D721Med (cell line): ENCODE data around the gene CORO2A.
"Not testable (repeated sequence)": the region's sequence is repeated elsewhere in the genome, so short reads cannot be mapped to it uniquely, and the experiment has no call there.

ENCODE experiments used
- DNase-seq: peaks from one replicate; pipeline ENCODE4 v3.0.0; 2011; ENCODE audit warnings: low spot score; ENCODE audit not compliant: insufficient read length
- FAIRE-seq: peaks from 2 replicates; lab custom pipeline; 2011; peaks lifted over from hg19 to GRCh38; lab: Jason Lieb, UNC
- CTCF ChIP-seq: IDR thresholded peaks from 2 replicates; pipeline ENCODE4 v1.5.1; 2012; ENCODE audit warnings: mild to moderate bottlenecking, control low read depth; ENCODE audit not compliant: insufficient read depth; ENCODE audit errors: missing control alignments

Gene CORO2A

GRCh38 chr9:98117984-98118639 is 74.3 kb downstream of the CORO2A start:
- FAIRE-seq (no peak), DNase-seq (no peak)
- TF ChIP-seq CTCF: no peak

- FAIRE-seq, DNase-seq: not testable (repeated sequence)
These were observed 75.3 kb downstream of the CORO2A start for GRCh38 chr9:98117097-98117496.

GRCh38 chr9:98109052-98109451 is 83.4 kb downstream of the CORO2A start:
- DNase-seq (no peak), FAIRE-seq (no peak)
- no peak for TF ChIP-seq CTCF

- DNase-seq: no peak
- FAIRE-seq: no peak
- no peak for TF ChIP-seq CTCF
These were observed 83.9 kb downstream of the CORO2A start for GRCh38 chr9:98108531-98109031.

- FAIRE-seq: no peak
These were observed 84.5 kb downstream of the CORO2A start for GRCh38 chr9:98107926-98108325.

GRCh38 chr9:98105006-98105405 is 87.4 kb downstream of the CORO2A start:
- no peak for TF ChIP-seq CTCF
- DNase-seq (no peak), FAIRE-seq (no peak)

More at GRCh38 chr9:98107926-98108325, 84.5 kb downstream of the CORO2A start:
- no peak for TF ChIP-seq CTCF
- DNase-seq: no peak

- no peak for FAIRE-seq
- no peak for TF ChIP-seq CTCF
- no peak for DNase-seq
These were observed 88.0 kb downstream of the CORO2A start for GRCh38 chr9:98104445-98104881.
